B cell (primary cell): ENCODE results near the gene BBS2. TPM values are rescaled to one million over a fixed set of nuclear protein-coding genes. Genes with fewer than 3 reads are reported as not detected.

ENCODE experiments used
- ATAC-seq: fragments of 200-7000 bp; cut with Tn5 transposase; one replicate; pipeline ENCODE4 v1.10.0; 2021; ENCODE audit warnings: low read depth, mild to moderate bottlenecking, moderate number of reproducible peaks, moderate library complexity
- CTCF ChIA-PET: fragments of 350-600 bp; sonication (Branson Sonifier 250); formaldehyde crosslinking; loops from one replicate; lab custom pipeline; 2021; ENCODE audit warnings: antibody characterized with exemption, inconsistent platforms; lab: Charles Lee
- POLR2A ChIA-PET: fragments of 350-600 bp; sonication (Branson Sonifier 250); formaldehyde crosslinking; loops from one replicate; lab custom pipeline; 2021; ENCODE audit warnings: antibody characterized with exemption; lab: Charles Lee
- DNase-seq: peaks from one replicate; pipeline ENCODE4 v3.0.0; 2013
- H2AFZ ChIP-seq: 2 replicates; pipeline ENCODE4 v1.6.1; 2012; ENCODE audit warnings: mild to moderate bottlenecking, low read depth, low read length; ENCODE audit not compliant: insufficient read depth, poor library complexity, severe bottlenecking
- H3K27ac ChIP-seq, 2 donors: 1 replicate in 1 of 2; 2 replicates in 1 of 2; pipeline ENCODE4 v1.5.1; 2012 to 2013; ENCODE audit warnings: low read length in 2 of 2, mild to moderate bottlenecking in 2 of 2, moderate library complexity in 1 of 2
- H3K27me3 ChIP-seq, 4 experiments: fragments of 200-600 bp in 1 of 4; sonication (generic) in 1 of 4; replicated peaks in 1 of 4; 1 replicate in 2 of 4; 2 replicates in 2 of 4; pipeline versions ENCODE4 v1.6.1 to v1.7.0; 2013 to 2016; ENCODE audit warnings: low read length in 3 of 4, mild to moderate bottlenecking in 2 of 4, mixed read lengths in 1 of 4, moderate library complexity in 1 of 4; ENCODE audit not compliant: insufficient read depth in 4 of 4, control insufficient read depth in 3 of 4; ENCODE audit errors: control extremely low read depth in 1 of 4
- H3K36me3 ChIP-seq, 2 experiments: replicated peaks in 1 of 2; 1 replicate in 1 of 2; 2 replicates in 1 of 2; pipeline versions ENCODE4 v1.6.1 to v1.7.1; 2013; ENCODE audit warnings: low read length in 1 of 2; ENCODE audit not compliant: insufficient read depth in 2 of 2, control insufficient read depth in 1 of 2; ENCODE audit errors: control extremely low read depth in 1 of 2, extremely low read depth in 1 of 2
- H3K4me1 ChIP-seq, 2 donors: fragments of 200-600 bp in 1 of 2; sonication (generic) in 1 of 2; 1 replicate in 1 of 2; 2 replicates in 1 of 2; pipeline versions ENCODE4 v1.5.1 to v1.6.1; 2013 to 2017; ENCODE audit warnings: low read length in 2 of 2; ENCODE audit not compliant: control insufficient read depth in 2 of 2, insufficient read depth in 2 of 2
- H3K4me2 ChIP-seq: replicated peaks from 2 replicates; pipeline ENCODE3; 2012; ENCODE audit warnings: mild to moderate bottlenecking, low read depth, low read length; ENCODE audit not compliant: poor library complexity, severe bottlenecking
- H3K4me3 ChIP-seq, 5 experiments: fragments of 200-600 bp in 1 of 5; sonication (generic) in 1 of 5; 1 replicate in 3 of 5; 2 replicates in 2 of 5; pipeline versions ENCODE4 v1.5.1 to v1.7.0; 2011 to 2016; ENCODE audit warnings: low read length in 4 of 5, mild to moderate bottlenecking in 4 of 5, low read depth in 2 of 5, control low read depth in 1 of 5, moderate library complexity in 1 of 5; ENCODE audit not compliant: insufficient read depth in 1 of 5; ENCODE audit errors: control extremely low read depth in 1 of 5, extremely low read depth in 1 of 5
- H3K79me2 ChIP-seq: fragments of 200-600 bp; sonication (generic); one replicate; pipeline ENCODE4 v1.6.0; 2016; ENCODE audit warnings: low read length; ENCODE audit not compliant: control insufficient read depth, insufficient read depth
- H3K9ac ChIP-seq: fragments of 200-600 bp; sonication (generic); 2 replicates; pipeline ENCODE4 v1.6.1; 2017; ENCODE audit warnings: mild to moderate bottlenecking, low read length, moderate library complexity
- H3K9me3 ChIP-seq, 3 donors: one replicate each; pipeline versions ENCODE4 v1.6.1 to v1.7.1; 2013; ENCODE audit warnings: low read length in 2 of 3; ENCODE audit not compliant: control insufficient read depth in 2 of 3, insufficient read depth in 1 of 3; ENCODE audit errors: control extremely low read depth in 1 of 3
- H4K20me1 ChIP-seq: 2 replicates; pipeline ENCODE4 v1.6.0; 2012; ENCODE audit warnings: mild to moderate bottlenecking, low read length; ENCODE audit not compliant: insufficient read depth, control insufficient read depth, poor library complexity, severe bottlenecking
- H3K27ac Mint-ChIP-seq: one replicate; pipeline ENCODE4 v1.8.0; 2021; ENCODE audit warnings: mixed read lengths
- H3K27me3 Mint-ChIP-seq: one replicate; pipeline ENCODE4 v1.8.0; 2021; ENCODE audit warnings: mixed read lengths
- H3K4me1 Mint-ChIP-seq: one replicate; pipeline ENCODE4 v1.8.0; 2021; ENCODE audit warnings: mixed read lengths
- H3K4me3 Mint-ChIP-seq: one replicate; pipeline ENCODE4 v1.8.0; 2021; ENCODE audit warnings: mixed read lengths
- H3K9me3 Mint-ChIP-seq: one replicate; pipeline ENCODE4 v1.8.0; 2022; ENCODE audit warnings: mixed read lengths; ENCODE audit not compliant: insufficient read depth
- CTCF ChIP-seq: fragments of 200-600 bp; IDR thresholded peaks from one replicate; pipeline ENCODE4 v1.8.0; 2022; ENCODE audit warnings: antibody characterized with exemption, mild to moderate bottlenecking
- EZH2 ChIP-seq: IDR thresholded peaks from 2 replicates; pipeline ENCODE4 v1.6.1; 2012; ENCODE audit warnings: borderline replicate concordance, low read depth, mild to moderate bottlenecking, moderate library complexity, low read length; ENCODE audit not compliant: insufficient read depth, poor library complexity, severe bottlenecking
- WGBS: methylation state at CpG from one replicate; pipeline ENCODE4 v1.1.5; 2013; ENCODE audit warnings: missing lambda C conversion rate; ENCODE audit not compliant: insufficient coverage; 5-methylcytosine and 5-hydroxymethylcytosine counted together
- intact Hi-C: fragments of 100-400 bp; cut with micrococcal nuclease; formaldehyde crosslinking; loops from one replicate; pipeline ENCODE4 v1.10.0; 2022
- polyA plus RNA-seq: library from polyadenylated mRNA; depleted of rRNA; stranded (reverse); fragments of >200 nt; gene quantifications from 2 replicates; pipeline ENCODE4 v1.2.3, GENCODE V29; 2012
- total RNA-seq, 2 donors: library from RNA; stranded (reverse); fragments of 120-200 nt in 1 of 2; gene quantifications; 1 replicate in 1 of 2; 2 replicates in 1 of 2; pipeline versions ENCODE4 v1.2.3 to v1.2.4, GENCODE V29; 2013 to 2022

BBS2 gene
- total and polyA plus RNA-seq, 2 donors (not counting 1 experiment from before 2014, with no cell fraction given), result 49.4 to 63.4 TPM

GRCh38 chr16:56539656-56540055, 19.8 kb upstream of the BBS2 start:
- Histone ChIP-seq H4K20me1 (no peaks in the 10 kb centered on the region), H3K9me3 (no peaks in the 10 kb centered on the region), H3K9ac (no peak overlapping the region), H3K27me3 (peaks cover 0 to 8% (median 2%) of the 10 kb centered on the region in 4 experiments), H3K4me2 (no peak overlapping the region), H3K4me3 (no peak overlapping the region), H3K27ac (no peak overlapping the region), H3K4me1 (no peaks in the 10 kb centered on the region), H3K36me3 (no peaks in the 10 kb centered on the region), H2AFZ (no peak overlapping the region), H3K79me2 (no peaks in the 10 kb centered on the region)
- POLR2A ChIA-PET, result no interaction called here
- DNase-seq, result no peak
- H3K27ac Mint-ChIP-seq, result no peak overlapping the region
- H3K4me3 Mint-ChIP-seq, result no peak overlapping the region
- peaks cover 2% of the 10 kb centered on the region for H3K9me3 Mint-ChIP-seq
- peaks cover 44% of the 10 kb centered on the region for H3K27me3 Mint-ChIP-seq
- intact Hi-C loops, result no loop called here
- ATAC-seq, result no peak
- no peaks in the 10 kb centered on the region for H3K4me1 Mint-ChIP-seq
- WGBS, result 80% methylated on average over 1 of the region's 4 CpGs
- CTCF ChIA-PET, result no interaction called here
- TF ChIP-seq EZH2, result no peak

GRCh38 chr16:56538331-56538730, 18.5 kb upstream of the BBS2 start:
- Histone ChIP-seq H3K9ac (no peak overlapping the region), H3K36me3 (no peaks in the 10 kb centered on the region), H3K4me3 (no peak overlapping the region), H3K27me3 (peaks cover 0 to 11% (median 2%) of the 10 kb centered on the region in 4 experiments), H4K20me1 (no peaks in the 10 kb centered on the region), H3K4me1 (no peaks in the 10 kb centered on the region), H3K27ac (no peak overlapping the region), H3K79me2 (no peaks in the 10 kb centered on the region), H2AFZ (no peak overlapping the region), H3K4me2 (no peak overlapping the region), H3K9me3 (no peaks in the 10 kb centered on the region)
- ATAC-seq, result no peak
- H3K27ac Mint-ChIP-seq, result no peak overlapping the region
- WGBS, result 86% methylated on average over 4 of the region's 7 CpGs
- TF ChIP-seq EZH2 (no peak), CTCF (no peak)
- intact Hi-C loops, result no loop called here
- DNase-seq, result no peak
- ChIA-PET CTCF (no interaction called here), POLR2A (no interaction called here)
- H3K4me1 Mint-ChIP-seq, result no peaks in the 10 kb centered on the region
- H3K4me3 Mint-ChIP-seq, result no peak overlapping the region
- peaks cover 2% of the 10 kb centered on the region for H3K9me3 Mint-ChIP-seq
- H3K27me3 Mint-ChIP-seq, result peaks cover 50% of the 10 kb centered on the region
